Measurements from ENCODE around the gene BLZF1.

BLZF1 gene

GRCh38 chr1:169367686-169368405 lies at the start of gene BLZF1, which contains the start of gene NME7:
TSS of gene BLZF1 (plus strand) at chr1:169368195. CDS start at chr1:169369523, 1,328 bp downstream.
TSS of gene NME7 (minus strand) at chr1:169367797. CDS start at chr1:169367710, 87 bp downstream.
- Histone ChIP-seq H3K4me3 (ENCODE audit: low read depth, low read length, poor library complexity, severe bottlenecking) (peak within 1 kb of the TSS; percentile 90), H3K36me3 (ENCODE audit: insufficient read depth, low read length) (peaks cover 18% of the 10 kb centered on the region; the same call in 1 of the 2 replicates), H3K27me3 (ENCODE audit: insufficient read depth, low read length) (no peaks in the 10 kb centered on the region), H3K9me3 (ENCODE audit: low read length) (no peaks in the 10 kb centered on the region), H3K9ac (ENCODE audit: low read length) (peak within 1 kb of the TSS; percentile 90), H3F3A (ENCODE audit: insufficient read depth, low read length) (no peaks in the 10 kb centered on the region), H3K79me2 (ENCODE audit: insufficient read depth, low read length) (peaks cover 15% of the 10 kb centered on the region), H2AFZ (ENCODE audit: low read length) (peak within 1 kb of the TSS; percentile 42; the same call in 1 of the 2 replicates), H3K27ac (ENCODE audit: low read depth, low read length, poor library complexity, severe bottlenecking) (peak within 1 kb of the TSS; percentile 74), H4K20me1 (ENCODE audit: insufficient read depth, low read length) (no peaks in the 10 kb centered on the region), H3K4me1 (ENCODE audit: insufficient read depth, low read length, severe bottlenecking) (peaks cover 34% of the 10 kb centered on the region), H3K4me2 (ENCODE audit: low read length) (peak within 1 kb of the TSS; percentile 86), H3K9me2 (ENCODE audit: low read depth, low read length) (no peaks in the 10 kb centered on the region)
- TF ChIP-seq EZH2 (IDR thresholded peaks at IDR 0.05; ENCODE audit: borderline replicate concordance, low read length) = no peak
- no peak for TF ChIP-seq CTCF (IDR thresholded peaks at IDR 0.05; ENCODE audit: low read length)

GRCh38 chr1:169318536-169319244 lies 49.3 kb upstream of the BLZF1 start:
- no peak overlapping the region for H3K4me3 ChIP-seq (ENCODE audit: low read depth, low read length, poor library complexity, severe bottlenecking)
- no peaks in the 10 kb centered on the region for H3K9me2 ChIP-seq (ENCODE audit: low read depth, low read length)
- no peak overlapping the region for H3K4me2 ChIP-seq (ENCODE audit: low read length)
- H4K20me1 ChIP-seq (ENCODE audit: insufficient read depth, low read length) = no peaks in the 10 kb centered on the region
- H3F3A ChIP-seq (ENCODE audit: insufficient read depth, low read length) = no peaks in the 10 kb centered on the region
- TF ChIP-seq CTCF (IDR thresholded peaks at IDR 0.05; ENCODE audit: low read length) (no peak), EZH2 (IDR thresholded peaks at IDR 0.05; ENCODE audit: borderline replicate concordance, low read length) (no peak)
- H3K9ac ChIP-seq (ENCODE audit: low read length) = no peak overlapping the region
- H3K4me1 ChIP-seq (ENCODE audit: insufficient read depth, low read length, severe bottlenecking) = no peaks in the 10 kb centered on the region
- H3K36me3 ChIP-seq (ENCODE audit: insufficient read depth, low read length) = no peaks in the 10 kb centered on the region
- no peak overlapping the region for H3K27ac ChIP-seq (ENCODE audit: low read depth, low read length, poor library complexity, severe bottlenecking)
- no peaks in the 10 kb centered on the region for H3K79me2 ChIP-seq (ENCODE audit: insufficient read depth, low read length)
- H2AFZ ChIP-seq (ENCODE audit: low read length) = no peak overlapping the region
- no peaks in the 10 kb centered on the region for H3K27me3 ChIP-seq (ENCODE audit: insufficient read depth, low read length)
- H3K9me3 ChIP-seq (ENCODE audit: low read length) = no peaks in the 10 kb centered on the region

GRCh38 chr1:169321539-169321938 lies 46.5 kb upstream of the BLZF1 start:
- Histone ChIP-seq H3K9me3 (ENCODE audit: low read length) (no peaks in the 10 kb centered on the region), H3K4me1 (ENCODE audit: insufficient read depth, low read length, severe bottlenecking) (peaks cover 4% of the 10 kb centered on the region), H3K27ac (ENCODE audit: low read depth, low read length, poor library complexity, severe bottlenecking) (no peak overlapping the region), H3K27me3 (ENCODE audit: insufficient read depth, low read length) (no peaks in the 10 kb centered on the region), H3F3A (ENCODE audit: insufficient read depth, low read length) (no peaks in the 10 kb centered on the region), H4K20me1 (ENCODE audit: insufficient read depth, low read length) (no peaks in the 10 kb centered on the region), H3K4me3 (ENCODE audit: low read depth, low read length, poor library complexity, severe bottlenecking) (no peak overlapping the region), H3K9me2 (ENCODE audit: low read depth, low read length) (no peaks in the 10 kb centered on the region), H3K36me3 (ENCODE audit: insufficient read depth, low read length) (no peaks in the 10 kb centered on the region), H2AFZ (ENCODE audit: low read length) (no peak overlapping the region), H3K9ac (ENCODE audit: low read length) (no peak overlapping the region), H3K79me2 (ENCODE audit: insufficient read depth, low read length) (no peaks in the 10 kb centered on the region), H3K4me2 (ENCODE audit: low read length) (no peak overlapping the region)
- TF ChIP-seq EZH2 (IDR thresholded peaks at IDR 0.05; ENCODE audit: borderline replicate concordance, low read length) (no peak), CTCF (IDR thresholded peaks at IDR 0.05; ENCODE audit: low read length) (no peak)
